ENCODE data around the gene LRFN2. TPM values are rescaled to one million over a fixed set of nuclear protein-coding genes. Genes with fewer than 3 reads are reported as not detected.
A peak's percentile ranks its signal among the peaks of the same experiment; 100 is the strongest.

Gene LRFN2
- total and polyA plus RNA-seq, 2 donors from 2014 or later, result not detected

GRCh38 chr6:40630488-40630887 lies 43.3 kb upstream of the LRFN2 start:
- H3K9ac ChIP-seq (ENCODE audit: low read length in 3 of 3), result no peak overlapping the region
- H3K27ac ChIP-seq (ENCODE audit: low read depth in 2 of 2, low read length in 2 of 2), result no peak overlapping the region
- intact Hi-C loops (cut with DNase I), result no loop called here
- no peaks in the 10 kb centered on the region for H3K36me3 ChIP-seq (ENCODE audit: control insufficient read depth in 2 of 3, insufficient read depth in 3 of 3, low read length in 3 of 3)
- no peak for TF ChIP-seq CTCF (IDR thresholded peaks at IDR 0.05; ENCODE audit: borderline replicate concordance, extremely low read depth, insufficient read depth)
- no peaks in the 10 kb centered on the region for H3K9me3 ChIP-seq (ENCODE audit: control insufficient read depth in 2 of 3, insufficient read depth in 1 of 3, low read length in 3 of 3)
- no peak overlapping the region for H3K4me3 ChIP-seq (ENCODE audit: low read length in 3 of 3)
- H3K27me3 ChIP-seq (ENCODE audit: control insufficient read depth, insufficient read depth, low read length), result no peaks in the 10 kb centered on the region
- FAIRE-seq, result no peak
- DNase-seq, result no peak
- H3K4me1 ChIP-seq (ENCODE audit: control insufficient read depth in 2 of 3, insufficient read depth in 2 of 3, low read depth in 1 of 3, low read length in 3 of 3), result no peaks in the 10 kb centered on the region

- Histone ChIP-seq H3K36me3 (ENCODE audit: control insufficient read depth in 2 of 3, insufficient read depth in 3 of 3, low read length in 3 of 3) (no peaks in the 10 kb centered on the region), H3K27me3 (ENCODE audit: control insufficient read depth, insufficient read depth, low read length) (no peaks in the 10 kb centered on the region), H3K9me3 (ENCODE audit: control insufficient read depth in 2 of 3, insufficient read depth in 1 of 3, low read length in 3 of 3) (no peaks in the 10 kb centered on the region), H3K4me3 (ENCODE audit: low read length in 3 of 3) (no peak overlapping the region), H3K9ac (ENCODE audit: low read length in 3 of 3) (no peak overlapping the region), H3K27ac (ENCODE audit: low read depth in 2 of 2, low read length in 2 of 2) (no peak overlapping the region), H3K4me1 (ENCODE audit: control insufficient read depth in 2 of 3, insufficient read depth in 2 of 3, low read depth in 1 of 3, low read length in 3 of 3) (no peaks in the 10 kb centered on the region)
- peak in 4 of 5 donors; percentile 58 to 71 (median 67) for DNase-seq
- intact Hi-C loops (cut with DNase I), result no loop called here
- FAIRE-seq, result no peak
- no peak for TF ChIP-seq CTCF (IDR thresholded peaks at IDR 0.05; ENCODE audit: borderline replicate concordance, extremely low read depth, insufficient read depth)
These were observed 42.9 kb upstream of the LRFN2 start for GRCh38 chr6:40630051-40630450.

GRCh38 chr6:40629463-40629862 lies 42.3 kb upstream of the LRFN2 start:
- FAIRE-seq, result no peak
- H3K9ac ChIP-seq (ENCODE audit: low read length in 3 of 3), result no peak overlapping the region
- intact Hi-C loops (cut with DNase I), result no loop called here

More at GRCh38 chr6:40629463-40629862, 42.3 kb upstream of the LRFN2 start:
- no peaks in the 10 kb centered on the region for H3K9me3 ChIP-seq (ENCODE audit: control insufficient read depth in 2 of 3, insufficient read depth in 1 of 3, low read length in 3 of 3)
- no peak for TF ChIP-seq CTCF (IDR thresholded peaks at IDR 0.05; ENCODE audit: borderline replicate concordance, extremely low read depth, insufficient read depth)
- DNase-seq, result no peak
- no peak overlapping the region for H3K27ac ChIP-seq (ENCODE audit: low read depth in 2 of 2, low read length in 2 of 2)
- no peaks in the 10 kb centered on the region for H3K36me3 ChIP-seq (ENCODE audit: control insufficient read depth in 2 of 3, insufficient read depth in 3 of 3, low read length in 3 of 3)
- no peak overlapping the region for H3K4me3 ChIP-seq (ENCODE audit: low read length in 3 of 3)
- no peaks in the 10 kb centered on the region for H3K27me3 ChIP-seq (ENCODE audit: control insufficient read depth, insufficient read depth, low read length)
- no peaks in the 10 kb centered on the region for H3K4me1 ChIP-seq (ENCODE audit: control insufficient read depth in 2 of 3, insufficient read depth in 2 of 3, low read depth in 1 of 3, low read length in 3 of 3)

Measured in kidney (tissue), 14 donors.